ENCODE measurements around the gene ECM1. TPM values are rescaled to one million over a fixed set of nuclear protein-coding genes. Genes with fewer than 3 reads are reported as not detected.

The ECM1 gene
- polyA plus RNA-seq, 4 donors: 6.3 to 16.0 (median 12.6) TPM

DNA sequence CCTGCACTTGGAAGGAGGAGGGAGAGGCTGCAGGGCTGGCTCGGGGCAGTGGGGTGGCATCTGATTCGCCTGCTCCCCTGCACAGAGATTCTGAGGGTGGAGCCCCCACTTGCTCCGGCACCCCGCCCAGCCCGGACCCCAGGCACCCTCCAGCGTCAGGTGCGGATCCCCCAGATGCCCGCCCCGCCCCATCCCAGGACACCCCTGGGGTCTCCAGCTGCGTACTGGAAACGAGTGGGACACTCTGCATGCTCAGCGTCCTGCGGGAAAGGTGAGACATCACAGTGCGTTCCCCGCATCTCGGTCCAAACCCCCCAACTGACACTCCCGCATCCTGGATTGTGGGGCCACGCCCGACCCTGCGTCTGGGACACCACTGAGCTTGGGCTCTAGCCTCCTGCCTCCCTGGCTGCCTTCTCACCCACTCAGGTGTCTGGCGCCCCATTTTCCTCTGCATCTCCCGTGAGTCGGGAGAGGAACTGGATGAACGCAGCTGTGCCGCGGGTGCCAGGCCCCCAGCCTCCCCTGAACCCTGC, 49.2 kb downstream of the ECM1 start:
- no peak for DNase-seq (ENCODE audit: low read depth in 4 of 4, low spot score in 3 of 4)

DNA sequence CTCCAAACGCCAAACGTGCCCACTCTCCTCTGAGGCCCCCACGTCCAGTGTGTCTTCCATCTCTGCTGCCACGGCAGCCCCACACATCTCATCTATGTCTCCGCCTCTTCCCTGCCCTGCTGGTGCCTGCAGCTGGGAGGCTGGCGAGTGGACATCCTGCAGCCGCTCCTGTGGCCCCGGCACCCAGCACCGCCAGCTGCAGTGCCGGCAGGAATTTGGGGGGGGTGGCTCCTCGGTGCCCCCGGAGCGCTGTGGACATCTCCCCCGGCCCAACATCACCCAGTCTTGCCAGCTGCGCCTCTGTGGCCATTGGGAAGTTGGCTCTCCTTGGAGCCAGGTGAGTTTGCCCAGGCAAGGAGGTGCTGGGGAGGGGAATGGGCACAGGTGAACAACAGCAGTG, 49.9 kb downstream of the ECM1 start:
- no peak for DNase-seq (ENCODE audit: low read depth in 4 of 4, low spot score in 3 of 4)

DNA sequence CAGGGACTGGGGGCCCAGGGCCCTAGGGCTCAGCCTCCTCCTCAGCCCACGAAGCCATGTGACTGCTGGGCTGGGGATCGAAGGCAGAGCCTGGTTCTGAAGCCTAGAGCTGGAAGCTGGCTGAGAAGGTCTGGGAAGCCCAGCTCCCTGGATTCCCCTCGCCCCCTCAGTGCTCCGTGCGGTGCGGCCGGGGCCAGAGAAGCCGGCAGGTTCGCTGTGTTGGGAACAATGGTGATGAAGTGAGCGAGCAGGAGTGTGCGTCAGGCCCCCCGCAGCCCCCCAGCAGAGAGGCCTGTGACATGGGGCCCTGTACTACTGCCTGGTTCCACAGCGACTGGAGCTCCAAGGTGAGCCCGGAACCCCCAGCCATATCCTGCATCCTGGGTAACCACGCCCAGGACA, 50.4 kb downstream of the ECM1 start:
- DNase-seq (ENCODE audit: low read depth in 4 of 4, low spot score in 3 of 4): no peak

DNA sequence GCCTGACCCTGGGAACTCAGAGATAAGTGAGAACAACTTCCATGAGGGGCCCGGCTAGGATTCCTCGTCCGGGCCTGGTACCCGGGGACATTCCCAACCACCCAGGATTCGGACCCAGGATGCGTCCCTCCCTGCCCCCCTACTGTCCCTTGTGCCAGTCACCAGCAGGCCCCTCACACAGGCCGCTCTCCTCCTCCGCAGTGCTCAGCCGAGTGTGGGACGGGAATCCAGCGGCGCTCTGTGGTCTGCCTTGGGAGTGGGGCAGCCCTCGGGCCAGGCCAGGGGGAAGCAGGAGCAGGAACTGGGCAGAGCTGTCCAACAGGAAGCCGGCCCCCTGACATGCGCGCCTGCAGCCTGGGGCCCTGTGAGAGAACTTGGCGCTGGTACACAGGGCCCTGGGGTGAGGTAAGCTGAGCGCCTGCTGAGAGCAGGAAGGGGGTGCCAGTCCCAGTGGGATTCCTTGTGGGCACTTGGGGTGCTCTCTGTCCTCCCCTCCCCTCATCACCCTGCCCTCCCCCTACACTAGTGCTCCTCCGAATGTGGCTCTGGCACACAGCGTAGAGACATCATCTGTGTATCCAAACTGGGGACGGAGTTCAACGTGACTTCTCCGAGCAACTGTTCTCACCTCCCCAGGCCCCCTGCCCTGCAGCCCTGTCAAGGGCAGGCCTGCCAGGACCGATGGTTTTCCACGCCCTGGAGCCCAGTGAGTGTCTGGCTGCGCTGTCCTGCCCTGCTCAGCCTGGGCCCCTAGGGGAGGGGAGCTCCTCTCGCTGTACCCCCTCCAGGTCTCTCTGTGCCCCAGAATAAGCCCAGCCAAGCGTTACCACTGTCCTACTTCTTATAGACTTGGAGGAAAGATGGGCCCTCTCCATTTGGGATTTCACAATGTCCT, 51.1 kb downstream of the ECM1 start:
- no peak for DNase-seq (ENCODE audit: low read depth in 4 of 4, low spot score in 3 of 4)

DNA sequence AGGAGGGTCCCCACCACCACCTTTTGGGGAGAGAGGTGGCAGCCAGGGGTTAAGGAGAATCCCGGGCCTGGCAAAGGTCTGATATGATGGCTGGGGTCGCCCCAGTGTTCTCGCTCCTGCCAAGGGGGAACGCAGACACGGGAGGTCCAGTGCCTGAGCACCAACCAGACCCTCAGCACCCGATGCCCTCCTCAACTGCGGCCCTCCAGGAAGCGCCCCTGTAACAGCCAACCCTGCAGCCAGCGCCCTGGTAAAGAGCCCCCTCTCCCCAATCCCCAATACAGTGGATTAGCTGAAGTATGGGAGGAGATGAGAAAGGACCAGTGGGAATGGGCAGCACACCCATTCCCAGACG, 51.7 kb downstream of the ECM1 start:
- DNase-seq (ENCODE audit: low read depth in 4 of 4, low spot score in 3 of 4): no peak

DNA sequence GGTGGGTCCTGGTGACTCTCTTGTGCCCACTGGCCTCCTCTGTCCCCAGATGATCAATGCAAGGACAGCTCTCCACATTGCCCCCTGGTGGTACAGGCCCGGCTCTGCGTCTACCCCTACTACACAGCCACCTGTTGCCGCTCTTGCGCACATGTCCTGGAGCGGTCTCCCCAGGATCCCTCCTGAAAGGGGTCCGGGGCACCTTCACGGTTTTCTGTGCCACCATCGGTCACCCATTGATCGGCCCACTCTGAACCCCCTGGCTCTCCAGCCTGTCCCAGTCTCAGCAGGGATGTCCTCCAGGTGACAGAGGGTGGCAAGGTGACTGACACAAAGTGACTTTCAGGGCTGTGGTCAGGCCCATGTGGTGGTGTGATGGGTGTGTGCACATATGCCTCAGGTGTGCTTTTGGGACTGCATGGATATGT, 52.1 kb downstream of the ECM1 start:
- DNase-seq (ENCODE audit: low read depth in 4 of 4, low spot score in 3 of 4): no peak

DNA sequence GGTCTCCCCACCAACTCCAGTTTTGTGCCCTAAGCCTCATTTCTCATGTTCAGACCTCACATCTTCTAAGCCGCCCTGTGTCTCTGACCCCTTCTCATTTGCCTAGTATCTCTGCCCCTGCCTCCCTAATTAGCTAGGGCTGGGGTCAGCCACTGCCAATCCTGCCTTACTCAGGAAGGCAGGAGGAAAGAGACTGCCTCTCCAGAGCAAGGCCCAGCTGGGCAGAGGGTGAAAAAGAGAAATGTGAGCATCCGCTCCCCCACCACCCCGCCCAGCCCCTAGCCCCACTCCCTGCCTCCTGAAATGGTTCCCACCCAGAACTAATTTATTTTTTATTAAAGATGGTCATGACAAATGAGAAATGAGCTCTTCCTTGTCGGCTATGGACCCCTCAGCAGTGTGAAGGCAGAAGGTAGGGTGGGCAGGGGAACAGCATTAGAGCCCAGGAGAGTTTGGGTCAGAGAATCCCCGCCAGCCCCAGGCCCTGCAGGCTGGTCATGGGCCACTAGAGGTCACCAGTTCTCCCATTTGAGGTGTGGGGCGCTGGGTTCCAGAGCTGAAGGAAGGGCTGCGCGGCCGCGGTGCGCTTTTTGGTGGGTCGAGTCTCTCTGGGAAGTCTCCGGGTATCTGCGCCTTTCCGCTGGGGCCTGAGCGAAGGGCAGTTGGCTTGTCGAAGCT, 52.8 kb downstream of the ECM1 start:
- DNase-seq (ENCODE audit: low read depth in 4 of 4, low spot score in 3 of 4): no peak

DNA sequence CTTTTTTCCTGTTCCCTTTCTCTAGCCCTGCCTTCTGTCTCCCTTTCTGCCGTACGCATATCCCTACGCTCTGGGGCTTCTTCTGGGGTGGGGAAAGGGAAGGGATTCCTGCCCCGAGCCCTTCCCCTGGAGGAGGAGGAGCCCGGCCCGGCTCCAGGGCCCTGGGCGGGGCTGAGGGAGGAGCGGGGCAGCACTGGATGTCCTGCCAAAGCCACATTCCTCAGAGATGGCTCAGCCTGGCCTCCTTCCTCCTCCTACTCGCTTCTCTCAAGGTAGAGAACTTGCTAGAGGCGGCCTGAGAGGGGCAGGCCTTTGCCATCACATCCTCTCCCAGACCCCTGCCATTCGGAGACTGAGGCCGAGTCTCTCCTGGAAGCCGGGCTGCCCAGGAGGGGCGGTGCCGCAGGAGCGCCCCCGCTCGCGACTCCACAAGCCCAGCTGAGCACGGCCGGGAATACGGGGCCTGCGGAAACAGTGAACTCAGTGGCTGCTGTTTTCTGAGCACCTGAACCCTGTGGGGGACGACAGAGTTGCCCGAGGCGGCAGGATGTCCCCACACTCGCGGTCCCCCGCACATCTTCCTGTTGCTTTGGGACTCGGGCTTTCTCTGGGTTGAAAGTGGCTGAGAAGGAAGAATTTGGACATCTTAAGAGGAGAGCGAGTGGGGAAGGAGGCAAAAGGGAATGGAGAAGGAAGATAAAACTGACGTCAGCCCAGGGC, 53.5 kb downstream of the ECM1 start:
- peak in 2 of 4 donors; percentile 87 for DNase-seq (ENCODE audit: low read depth in 4 of 4, low spot score in 3 of 4)

DNA sequence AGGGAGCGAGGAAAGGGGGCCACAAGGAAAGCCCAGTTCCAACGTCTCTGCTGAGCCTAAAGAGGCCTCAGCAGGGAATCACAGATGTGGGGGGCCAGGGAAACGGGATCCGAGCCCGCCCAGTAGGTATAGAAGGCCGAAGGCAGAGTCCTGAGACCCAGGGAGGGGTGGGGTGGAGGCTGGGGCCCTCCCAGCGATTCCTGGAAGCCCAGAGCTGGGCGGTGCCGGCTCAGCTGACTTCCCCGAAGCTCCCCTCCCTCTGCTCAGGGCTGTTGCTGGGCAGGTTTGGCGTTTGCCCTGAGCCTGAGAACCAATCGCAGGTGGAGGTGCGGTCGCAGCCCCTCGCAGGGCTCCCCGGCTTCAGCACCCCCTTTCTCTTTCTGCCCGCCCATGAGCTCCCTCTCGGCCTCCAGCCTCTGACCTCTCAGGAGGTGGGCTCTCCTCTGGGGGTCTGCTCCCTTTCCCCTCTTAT, 54.1 kb downstream of the ECM1 start:
- no peak for DNase-seq (ENCODE audit: low read depth in 4 of 4, low spot score in 3 of 4)

DNA sequence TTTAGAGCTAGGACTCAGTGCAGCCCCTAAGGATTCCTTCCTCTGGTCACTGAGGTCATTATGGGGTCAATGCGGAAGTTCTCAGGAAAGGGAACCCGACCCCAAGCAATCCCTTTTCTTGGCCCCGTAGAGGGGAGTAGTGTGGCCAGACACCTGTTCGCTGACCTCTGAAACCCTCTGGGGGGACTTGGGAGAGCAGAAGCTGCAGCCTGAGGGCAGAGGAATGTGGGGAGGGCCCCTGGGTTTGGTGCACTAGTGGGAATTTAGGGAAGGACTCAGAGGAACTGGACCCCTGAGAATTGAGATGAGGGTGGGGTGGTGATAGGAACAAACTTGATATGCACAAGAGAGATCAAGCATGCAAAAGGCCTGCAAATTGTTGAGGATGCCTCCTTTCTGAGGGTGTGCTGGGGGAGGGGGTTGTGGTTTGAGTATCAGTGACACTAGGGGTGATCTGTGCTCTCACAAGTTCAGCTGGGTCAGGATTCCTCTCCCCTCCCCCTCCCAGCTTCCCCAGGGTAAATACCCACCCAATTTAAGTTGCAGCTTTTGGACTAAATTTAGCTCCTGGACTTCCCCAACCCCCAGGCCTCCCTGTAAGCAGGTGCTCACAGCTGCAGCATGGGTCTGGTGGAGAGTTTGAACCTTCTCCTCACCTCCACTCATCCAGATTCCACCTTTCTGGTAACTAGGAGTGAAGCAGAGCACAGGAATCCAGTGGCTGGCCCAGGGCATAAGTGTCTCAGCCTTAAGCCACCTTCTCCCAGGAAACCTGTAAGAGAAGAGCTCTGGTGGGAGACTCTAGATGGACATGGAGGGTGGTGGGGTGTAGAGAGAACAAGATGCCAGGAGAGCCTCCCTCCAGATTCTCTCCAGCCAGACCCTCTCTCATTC, 54.8 kb downstream of the ECM1 start:
- no peak for DNase-seq (ENCODE audit: low read depth in 4 of 4, low spot score in 3 of 4)

Other genes with a start within 250 kb of the ECM1 start
- gene APH1A, start 239.1 kb upstream of the ECM1 start, polyA plus RNA-seq (ENCODE audit: insufficient read length in 4 of 4): 100 to 1,000 TPM; 165 to 195 (median 178) TPM
- 10 to 100 TPM; 40.9 to 74.0 (median 51.7) TPM for gene C1orf54, start 235.3 kb upstream of the ECM1 start, polyA plus RNA-seq (ENCODE audit: insufficient read length in 4 of 4)
- gene CIART, start 225.6 kb upstream of the ECM1 start, polyA plus RNA-seq (ENCODE audit: insufficient read length in 4 of 4): 1 to 10 TPM; 7.0 to 9.8 (median 7.8) TPM
- 10 to 100 TPM; 50.9 to 80.5 (median 67.9) TPM for gene MRPS21, start 214.2 kb upstream of the ECM1 start, polyA plus RNA-seq (ENCODE audit: insufficient read length in 4 of 4)
- 100 to 1,000 TPM in 1 of 4 donors, 10 to 100 TPM in 3; 60.2 to 112 (median 72.7) TPM for gene PRPF3, start 186.6 kb upstream of the ECM1 start, polyA plus RNA-seq (ENCODE audit: insufficient read length in 4 of 4)
- gene RPRD2, start 144.0 kb upstream of the ECM1 start, polyA plus RNA-seq (ENCODE audit: insufficient read length in 4 of 4): 10 to 100 TPM; 38.9 to 56.3 (median 52.0) TPM
- 10 to 100 TPM; 15.0 to 36.0 (median 22.8) TPM for gene TARS2, start 20.7 kb upstream of the ECM1 start, polyA plus RNA-seq (ENCODE audit: insufficient read length in 4 of 4)
- 1 to 10 TPM in 1 of 4 donors, under 1 TPM in 3; 0.43 to 1.1 (median 0.49) TPM for gene FALEC, start 7.6 kb downstream of the ECM1 start, polyA plus RNA-seq (ENCODE audit: insufficient read length in 4 of 4)
- gene ADAMTSL4, start 41.3 kb downstream of the ECM1 start, polyA plus RNA-seq (ENCODE audit: insufficient read length in 4 of 4): 100 to 1,000 TPM in 1 of 4 donors, 10 to 100 TPM in 3; 16.2 to 156 (median 20.4) TPM
- 100 to 1,000 TPM; 156 to 449 (median 178) TPM for gene MCL1, start 71.5 kb downstream of the ECM1 start, polyA plus RNA-seq (ENCODE audit: insufficient read length in 4 of 4)
- gene ENSA, start 121.5 kb downstream of the ECM1 start, polyA plus RNA-seq (ENCODE audit: insufficient read length in 4 of 4): 100 to 1,000 TPM; 172 to 241 (median 222) TPM
- gene GOLPH3L, start 189.0 kb downstream of the ECM1 start, polyA plus RNA-seq (ENCODE audit: insufficient read length in 4 of 4): 10 to 100 TPM; 30.4 to 43.7 (median 40.7) TPM
- under 1 TPM in 1 of 4 donors, not detected in 3; 0.21 TPM for gene HORMAD1, start 212.8 kb downstream of the ECM1 start, polyA plus RNA-seq (ENCODE audit: insufficient read length in 4 of 4)

Measured in left renal pelvis (tissue), 4 donors.